Stimulated activated CD4-positive, alpha-beta T cell treated with anti-CD3 and anti-CD28 coated beads, Interleukin-12 subunit alpha, Interleukin-12 subunit beta, amount 100 ng/mL, for 24 hours (primary cell): ENCODE measurements around the gene TFPI.

Source experiments
- DNase-seq, 2 experiments: peaks; one replicate each; pipeline ENCODE4 v3.0.0-alpha.2; 2020; ENCODE audit warnings: low read depth in 2 of 2

The TFPI gene

GRCh38 chr2:187415449-187415848, 138.8 kb downstream of the TFPI start:
- no peak for DNase-seq
